GM13977 (cell line): ENCODE data around the gene PKMYT1.

Experiments
- DNase-seq: peaks from one replicate; pipeline ENCODE4 v3.0.0; 2012; ENCODE audit warnings: low spot score
- CTCF ChIP-seq: IDR thresholded peaks from 2 replicates; pipeline ENCODE4 v1.5.1; 2012; ENCODE audit warnings: mild to moderate bottlenecking, control low read depth; ENCODE audit not compliant: insufficient read depth; ENCODE audit errors: extremely low read depth, missing control alignments
- in situ Hi-C: fragments of 300-500 bp; cut with MboI; formaldehyde crosslinking; loops from one replicate; pipeline ENCODE4 v1.12.0; 2022; ENCODE audit warnings: low sequenced_read_pairs, low pct_unique_long_range_greater_than_20kb, mixed read lengths, inconsistent platforms; ENCODE audit not compliant: unreplicated experiment

Gene PKMYT1

GRCh38 chr16:3026609-3027488 is 46.6 kb upstream of the PKMYT1 start:
- in situ Hi-C loops = no loop called here
- TF ChIP-seq CTCF = no peak
- DNase-seq = no peak

- DNase-seq = no peak
- in situ Hi-C loops = no loop called here
- TF ChIP-seq CTCF = no peak
Measured at GRCh38 chr16:3026003-3026378, 45.7 kb upstream of the PKMYT1 start.

GRCh38 chr16:3025032-3026002 is 45.1 kb upstream of the PKMYT1 start:
- DNase-seq = no peak
- no peak for TF ChIP-seq CTCF
- in situ Hi-C loops = no loop called here

GRCh38 chr16:3023669-3024478 is 43.6 kb upstream of the PKMYT1 start, which contains the start of the genes HCFC1R1 and THOC6:
Gene HCFC1R1, minus strand, starts transcription at chr16:3023942. Its CDS starts 1 bp downstream, at chr16:3023941.
Gene THOC6, plus strand, starts transcription at chr16:3024035. Its CDS starts 292 bp downstream, at chr16:3024327.
- in situ Hi-C loops = no loop called here
- TF ChIP-seq CTCF = no peak
- DNase-seq = peak; percentile 95

GRCh38 chr16:3023415-3023668 is 43.1 kb upstream of the PKMYT1 start:
- in situ Hi-C loops = no loop called here
- DNase-seq = no peak

More at GRCh38 chr16:3023415-3023668, 43.1 kb upstream of the PKMYT1 start:
- TF ChIP-seq CTCF = no peak
